ENCODE data around the gene MRPL53.

MRPL53 gene

DNA sequence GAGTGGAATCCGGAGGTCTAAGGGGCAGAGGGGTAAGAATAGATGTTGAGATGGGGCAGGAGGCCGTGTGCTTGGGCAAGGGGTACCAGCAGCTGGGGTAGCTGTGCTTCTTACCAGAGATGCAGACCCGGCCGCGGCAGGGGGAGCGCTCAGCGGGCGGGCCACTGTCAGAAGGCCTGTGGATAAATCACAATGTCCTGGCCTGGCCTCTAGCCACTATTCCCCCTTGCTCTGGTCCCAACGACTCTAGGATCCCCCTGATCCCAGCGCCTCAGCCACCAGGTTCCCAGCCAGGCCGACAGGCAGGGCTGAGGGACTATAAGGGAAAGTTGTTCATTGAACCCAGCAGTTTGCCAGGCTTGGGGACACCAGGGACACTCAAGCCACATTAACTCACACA is 42.0 kb downstream of the MRPL53 start:
- Histone ChIP-seq H3K9me3 (ENCODE audit: control insufficient read depth, insufficient read depth, low read depth, low read length) (no peaks in the 10 kb centered on the region), H3K4me1 (ENCODE audit: control insufficient read depth, insufficient read depth, low read length) (no peaks in the 10 kb centered on the region), H3K36me3 (ENCODE audit: control insufficient read depth in 2 of 2, insufficient read depth in 1 of 2, low read length in 2 of 2) (peaks cover 16 to 79% of the 10 kb centered on the region in 2 experiments; a peak in 2 of 3 replicates), H3K27ac (ENCODE audit: extremely low read depth, low read depth, low read length) (no peak overlapping the region), H3K4me3 (ENCODE audit: low read depth, low read length) (no peak overlapping the region)
- CTCF ChIA-PET = no interaction called here
- POLR2A ChIA-PET = interaction anchor here (2.3 kb wide), 1 partner anchor 25 kb away, joined by 7 read pairs; the partner anchor contains the start of gene INO80B
- TF ChIP-seq ZNF561 (tag by site-specific recombination; IDR thresholded peaks at IDR 0.05; ENCODE audit: borderline replicate concordance) (no peak), GLI2 (tag by site-specific recombination; IDR thresholded peaks at IDR 0.05; ENCODE audit: borderline replicate concordance, low read depth) (no peak), ZNF341 (tag by site-specific recombination; IDR thresholded peaks at IDR 0.05; ENCODE audit: low read depth) (no peak), ZNF610 (tag by site-specific recombination; IDR thresholded peaks at IDR 0.05; ENCODE audit: borderline replicate concordance) (no peak), ZNF423 (tag by site-specific recombination; IDR thresholded peaks at IDR 0.05) (no peak), ZNF426 (tag by site-specific recombination; IDR thresholded peaks at IDR 0.05) (no peak), ZNF48 (tag by site-specific recombination; IDR thresholded peaks at IDR 0.05) (no peak), MEIS1 (CRISPR knock-in tag; IDR thresholded peaks at IDR 0.05; ENCODE audit: borderline replicate concordance) (no peak), ZSCAN16 (tag by site-specific recombination; IDR thresholded peaks at IDR 0.05) (no peak), ZNF416 (tag by site-specific recombination; IDR thresholded peaks at IDR 0.05) (no peak), GLIS1 (tag by site-specific recombination; IDR thresholded peaks at IDR 0.05) (no peak)
- TF ChIP-seq, protein P1, sequence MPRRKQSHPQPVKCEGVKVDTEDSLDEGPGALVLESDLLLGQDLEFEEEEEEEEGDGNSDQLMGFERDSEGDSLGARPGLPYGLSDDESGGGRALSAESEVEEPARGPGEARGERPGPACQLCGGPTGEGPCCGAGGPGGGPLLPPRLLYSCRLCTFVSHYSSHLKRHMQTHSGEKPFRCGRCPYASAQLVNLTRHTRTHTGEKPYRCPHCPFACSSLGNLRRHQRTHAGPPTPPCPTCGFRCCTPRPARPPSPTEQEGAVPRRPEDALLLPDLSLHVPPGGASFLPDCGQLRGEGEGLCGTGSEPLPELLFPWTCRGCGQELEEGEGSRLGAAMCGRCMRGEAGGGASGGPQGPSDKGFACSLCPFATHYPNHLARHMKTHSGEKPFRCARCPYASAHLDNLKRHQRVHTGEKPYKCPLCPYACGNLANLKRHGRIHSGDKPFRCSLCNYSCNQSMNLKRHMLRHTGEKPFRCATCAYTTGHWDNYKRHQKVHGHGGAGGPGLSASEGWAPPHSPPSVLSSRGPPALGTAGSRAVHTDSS (tag by site-specific recombination; IDR thresholded peaks at IDR 0.05) = no peak
- TF ChIP-seq, protein P2, sequence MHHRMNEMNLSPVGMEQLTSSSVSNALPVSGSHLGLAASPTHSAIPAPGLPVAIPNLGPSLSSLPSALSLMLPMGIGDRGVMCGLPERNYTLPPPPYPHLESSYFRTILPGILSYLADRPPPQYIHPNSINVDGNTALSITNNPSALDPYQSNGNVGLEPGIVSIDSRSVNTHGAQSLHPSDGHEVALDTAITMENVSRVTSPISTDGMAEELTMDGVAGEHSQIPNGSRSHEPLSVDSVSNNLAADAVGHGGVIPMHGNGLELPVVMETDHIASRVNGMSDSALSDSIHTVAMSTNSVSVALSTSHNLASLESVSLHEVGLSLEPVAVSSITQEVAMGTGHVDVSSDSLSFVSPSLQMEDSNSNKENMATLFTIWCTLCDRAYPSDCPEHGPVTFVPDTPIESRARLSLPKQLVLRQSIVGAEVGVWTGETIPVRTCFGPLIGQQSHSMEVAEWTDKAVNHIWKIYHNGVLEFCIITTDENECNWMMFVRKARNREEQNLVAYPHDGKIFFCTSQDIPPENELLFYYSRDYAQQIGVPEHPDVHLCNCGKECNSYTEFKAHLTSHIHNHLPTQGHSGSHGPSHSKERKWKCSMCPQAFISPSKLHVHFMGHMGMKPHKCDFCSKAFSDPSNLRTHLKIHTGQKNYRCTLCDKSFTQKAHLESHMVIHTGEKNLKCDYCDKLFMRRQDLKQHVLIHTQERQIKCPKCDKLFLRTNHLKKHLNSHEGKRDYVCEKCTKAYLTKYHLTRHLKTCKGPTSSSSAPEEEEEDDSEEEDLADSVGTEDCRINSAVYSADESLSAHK (tag by site-specific recombination; IDR thresholded peaks at IDR 0.05) = no peak

DNA sequence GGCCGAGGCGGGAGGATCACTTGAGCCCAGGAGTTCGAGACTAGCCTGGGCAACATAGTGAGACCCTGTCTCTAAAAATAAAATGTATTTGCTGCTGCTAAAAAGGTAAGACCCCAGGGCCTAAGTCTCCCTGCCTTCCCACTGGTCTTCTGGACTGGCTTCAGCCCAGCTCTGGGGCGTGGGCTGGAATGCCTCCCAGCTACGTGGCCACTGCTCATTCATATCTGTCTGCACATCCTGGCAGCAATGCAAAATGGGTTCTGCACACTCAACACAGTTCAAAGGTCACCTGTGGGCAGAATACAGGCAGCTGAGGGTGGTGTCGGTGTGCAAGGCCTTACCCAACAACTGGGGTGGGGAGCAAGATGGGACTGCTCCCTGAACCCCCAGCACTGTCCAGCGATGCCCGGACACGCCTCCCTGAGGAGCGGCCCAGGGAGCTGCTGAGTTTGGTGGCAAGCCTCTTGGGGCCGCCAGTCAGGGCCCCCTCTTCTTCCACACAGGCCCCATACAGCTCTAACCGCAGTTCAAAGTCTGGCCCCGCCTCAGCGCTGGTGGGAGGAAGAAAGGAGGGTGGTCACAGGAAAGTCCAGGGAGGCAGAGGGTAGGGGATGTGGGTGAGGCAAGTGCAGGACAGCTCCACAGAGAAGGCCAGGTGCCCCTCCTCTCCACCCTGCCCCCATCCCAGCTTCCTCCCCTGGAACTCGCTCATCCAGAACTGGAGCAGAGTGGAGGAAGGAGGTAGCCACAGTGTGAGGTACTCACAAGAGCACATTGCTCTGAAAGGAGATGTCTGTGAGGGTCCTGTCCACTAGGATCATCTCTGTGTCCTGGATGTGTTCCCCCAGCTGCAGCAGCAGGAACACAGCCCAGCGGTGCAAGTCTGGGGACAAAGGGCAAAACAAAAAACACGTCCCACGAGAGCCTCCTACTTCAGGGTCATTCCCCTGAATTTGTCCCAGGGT is 42.7 kb downstream of the MRPL53 start:
- H3K27ac ChIP-seq (ENCODE audit: extremely low read depth, low read depth, low read length) = no peak overlapping the region

DNA sequence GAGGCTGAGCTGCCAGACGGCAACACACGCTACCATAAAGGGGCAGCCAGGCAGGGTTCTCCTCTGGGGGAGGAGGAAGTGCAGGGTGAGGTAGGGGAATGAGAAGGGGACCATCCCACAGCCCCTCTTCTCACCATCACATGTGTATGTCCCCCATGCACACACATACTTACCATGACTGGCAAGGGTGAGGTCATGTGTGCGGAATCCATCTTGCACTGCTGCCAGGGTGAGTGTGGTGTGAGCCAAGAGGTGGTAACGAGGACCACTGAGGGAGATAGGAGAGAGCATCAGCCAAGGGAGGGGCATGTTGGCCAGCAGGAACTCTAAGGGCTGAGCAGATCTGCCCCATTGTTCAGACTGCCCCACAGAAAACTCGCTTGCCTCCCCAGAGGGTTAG is 43.8 kb downstream of the MRPL53 start:
- CTCF ChIA-PET = no interaction called here
- no peak overlapping the region for H3K4me3 ChIP-seq (ENCODE audit: low read depth, low read length)
- no peak for TF ChIP-seq ZNF768 (tag by site-specific recombination; IDR thresholded peaks at IDR 0.05)
- TF ChIP-seq ZNF112 (tag by site-specific recombination; IDR thresholded peaks at IDR 0.05) = no peak
- TF ChIP-seq PRDM1 (tag by site-specific recombination; IDR thresholded peaks at IDR 0.05) = no peak
- peak; percentile 5; the same call in 1 of the 2 replicates for TF ChIP-seq GLIS2 (tag by site-specific recombination; IDR thresholded peaks at IDR 0.05)
- H3K9me3 ChIP-seq (ENCODE audit: control insufficient read depth, insufficient read depth, low read depth, low read length) = no peaks in the 10 kb centered on the region
- POLR2A ChIA-PET = interaction anchor here (1.0 to 1.4 kb wide), 3 partner anchors 12 to 37 kb away, joined by 3 to 4 read pairs (median 4); no protein-coding TSS in a partner anchor
- H3K36me3 ChIP-seq (ENCODE audit: control insufficient read depth in 2 of 2, insufficient read depth in 1 of 2, low read length in 2 of 2) = peaks cover 16 to 90% of the 10 kb centered on the region in 2 experiments; a peak in 2 of 3 replicates
- no peak overlapping the region for H3K27ac ChIP-seq (ENCODE audit: extremely low read depth, low read depth, low read length)
- H3K4me1 ChIP-seq (ENCODE audit: control insufficient read depth, insufficient read depth, low read length) = no peaks in the 10 kb centered on the region

More for the DNA sequence above, 42.7 kb downstream of the MRPL53 start:
- TF ChIP-seq KLF1 (tag by site-specific recombination; IDR thresholded peaks at IDR 0.05) = no peak
- Histone ChIP-seq H3K4me3 (ENCODE audit: low read depth, low read length) (no peak overlapping the region), H3K9me3 (ENCODE audit: control insufficient read depth, insufficient read depth, low read depth, low read length) (no peaks in the 10 kb centered on the region), H3K4me1 (ENCODE audit: control insufficient read depth, insufficient read depth, low read length) (no peaks in the 10 kb centered on the region), H3K36me3 (ENCODE audit: control insufficient read depth in 2 of 2, insufficient read depth in 1 of 2, low read length in 2 of 2) (peaks cover 16 to 81% of the 10 kb centered on the region in 2 experiments; a peak in 2 of 3 replicates)
- ChIA-PET CTCF (no interaction called here), POLR2A (interaction anchor here (1.4 to 2.3 kb wide), 2 partner anchors 11 to 25 kb away, joined by 4 to 7 read pairs; partner anchors contain the start of gene INO80B)

Measured in HEK293 (cell line).